ENCODE measurements around the gene GPR137B. TPM values are rescaled to one million over a fixed set of nuclear protein-coding genes. Genes with fewer than 3 reads are reported as not detected.
A peak's percentile ranks its signal among the peaks of the same experiment; 100 is the strongest.

GPR137B gene
- total and polyA plus RNA-seq, 2 of the 4 experiments (the other 2 are of a cell fraction), result 4.5 to 12.3 TPM

GRCh38 chr1:236103059-236103458 lies 39.3 kb upstream of the GPR137B start:
- H3K4me1 ChIP-seq (ENCODE audit: control insufficient read depth, insufficient read depth, low read length), result peaks cover 2% of the 10 kb centered on the region; the same call in 1 of the 2 replicates
- no peak overlapping the region for H2BK120ac ChIP-seq (ENCODE audit: low read depth, low read length)
- intact Hi-C loops (cut with micrococcal nuclease), result loop anchor here (1.0 to 10.0 kb wide), 3 partner anchors 765 to 1704 kb away; no protein-coding TSS in a partner anchor
- no peak overlapping the region for H4K8ac ChIP-seq (ENCODE audit: low read depth in 2 of 2, low read length in 2 of 2)
- no peak overlapping the region for H2BK15ac ChIP-seq (ENCODE audit: low read depth, low read length)
- peak overlapping the region; percentile 53 for H2AFZ ChIP-seq (replicated peaks; ENCODE audit: low read length, poor library complexity)
- ChIA-PET CTCF (no interaction called here), POLR2A (ENCODE audit: unreplicated experiment) (no interaction called here)
- no peaks in the 10 kb centered on the region for H4K20me1 ChIP-seq (ENCODE audit: insufficient read depth, low read length)
- no peaks in the 10 kb centered on the region for H3K36me3 ChIP-seq (ENCODE audit: control insufficient read depth, insufficient read depth, low read length)
- H2AK5ac ChIP-seq (ENCODE audit: low read depth, low read length), result no peak overlapping the region
- no peak overlapping the region for H3K18ac ChIP-seq (ENCODE audit: low read depth, low read length)
- no peak overlapping the region for H2BK20ac ChIP-seq (ENCODE audit: low read depth, low read length)
- no peak overlapping the region for H3K27ac ChIP-seq (ENCODE audit: insufficient read depth, low read length)
- in situ Hi-C loops (cut with MboI; ENCODE audit: low sequenced_read_pairs), result loop anchor here (10.0 to 25.0 kb wide), 2 partner anchors 1284 to 1462 kb away; no protein-coding TSS in a partner anchor
- H3K14ac ChIP-seq (replicated peaks; ENCODE audit: low read depth, low read length), result no peak overlapping the region
- no peak overlapping the region for H2BK5ac ChIP-seq (ENCODE audit: low read depth, low read length, poor library complexity, severe bottlenecking)
- H3K9ac ChIP-seq (ENCODE audit: low read depth, low read length), result no peak overlapping the region
- no peak overlapping the region for H4K5ac ChIP-seq (ENCODE audit: low read depth, low read length)
- no peak overlapping the region for H3K23ac ChIP-seq (ENCODE audit: low read depth, low read length)
- dilution Hi-C loops (cut with HindIII; ENCODE audit: low sequenced_read_pairs, unreplicated experiment), result no loop called here
- H3K9me3 ChIP-seq (ENCODE audit: control insufficient read depth, insufficient read depth, low read length), result no peaks in the 10 kb centered on the region
- no peak overlapping the region for H3K56ac ChIP-seq (ENCODE audit: extremely low read depth, insufficient read depth, low read length)
- H3K79me1 ChIP-seq (ENCODE audit: low read depth in 1 of 2, low read length in 2 of 2), result no peaks in the 10 kb centered on the region
- WGBS, 2 experiments (ENCODE audit: extremely low coverage in 2 of 2, insufficient read length in 1 of 2), result no CpG with 5 or more reads among the region's 7 CpGs
- H2AK9ac ChIP-seq (replicated peaks; ENCODE audit: low read depth, low read length, poor library complexity), result no peak overlapping the region
- TF ChIP-seq RCOR1 (IDR thresholded peaks at IDR 0.05; ENCODE audit: insufficient replicate concordance, low read length), result no peak
- no peak for TF ChIP-seq ELK1 (IDR thresholded peaks at IDR 0.05; ENCODE audit: borderline replicate concordance, low read depth, low read length)
- TF ChIP-seq MAFK (IDR thresholded peaks at IDR 0.05; ENCODE audit: low read depth, low read length), result no peak
- no peak for TF ChIP-seq NFE2L2 (IDR thresholded peaks at IDR 0.05; ENCODE audit: low read depth, low read length)
- no peak for TF ChIP-seq FOS (IDR thresholded peaks at IDR 0.05; ENCODE audit: low read depth, low read length)
- no peak for TF ChIP-seq USF2 (IDR thresholded peaks at IDR 0.05; ENCODE audit: low read depth, low read length)
- no peak for TF ChIP-seq SMC3 (IDR thresholded peaks at IDR 0.05; ENCODE audit: low read depth, low read length)
- TF ChIP-seq POLR2A (IDR thresholded peaks at IDR 0.05; ENCODE audit: low read depth, low read length), result no peak
- TF ChIP-seq CHD1 (IDR thresholded peaks at IDR 0.05; ENCODE audit: low read depth, low read length), result no peak
- TF ChIP-seq RAD21 (IDR thresholded peaks at IDR 0.05; ENCODE audit: low read length), result no peak
- TF ChIP-seq RFX5 (IDR thresholded peaks at IDR 0.05; ENCODE audit: low read depth, low read length), result no peak
- no peak for TF ChIP-seq BHLHE40 (IDR thresholded peaks at IDR 0.05; ENCODE audit: low read depth, low read length)
- no peak for TF ChIP-seq MAZ (IDR thresholded peaks at IDR 0.05; ENCODE audit: borderline replicate concordance, low read depth, low read length)
- H4K91ac ChIP-seq (ENCODE audit: insufficient read depth, low read depth, low read length), result no peak overlapping the region
- no peak for ATAC-seq (ENCODE audit: low read depth)
- no peak overlapping the region for H3K4ac ChIP-seq (ENCODE audit: low read depth, low read length)
- no peak overlapping the region for H3K4me2 ChIP-seq (ENCODE audit: low read depth, low read length)
- no peaks in the 10 kb centered on the region for H3K9me1 ChIP-seq (ENCODE audit: insufficient read depth, low read length)
- peaks cover 7% of the 10 kb centered on the region for H3K27me3 ChIP-seq (ENCODE audit: control insufficient read depth, insufficient read depth, low read length)
- no peak for DNase-seq
- no TSS peak for BruUV-seq (replicated peaks)
- no peak overlapping the region for H3K4me3 ChIP-seq (ENCODE audit: insufficient read depth, low read depth, low read length)
